HepG2 (cell line): Measurements from ENCODE around the gene CLEC10A. TPM values are rescaled to one million over a fixed set of nuclear protein-coding genes. Genes with fewer than 3 reads are reported as not detected.

ENCODE experiments used
- AGO1 ChIP-seq: fragments of 200-400 bp; formaldehyde crosslinking; IDR thresholded peaks from 2 replicates; pipeline ENCODE4 v1.6.1; 2017; ENCODE audit warnings: mild to moderate bottlenecking, low read depth, low read length, moderate library complexity; ENCODE audit not compliant: poor library complexity, severe bottlenecking
- AGO2 ChIP-seq: fragments of 200-400 bp; formaldehyde crosslinking; optimal IDR thresholded peaks from 2 replicates; pipeline ENCODE3; 2017; ENCODE audit warnings: mild to moderate bottlenecking, low read depth, low read length, moderate library complexity
- ATF1 ChIP-seq: IDR thresholded peaks from 2 replicates; pipeline ENCODE4 v1.6.1; 2016; ENCODE audit warnings: mild to moderate bottlenecking, control low read depth
- DPF2 ChIP-seq: sonication (generic); formaldehyde crosslinking; IDR thresholded peaks from 2 replicates; pipeline ENCODE4 v1.4.0; 2020; ENCODE audit warnings: mild to moderate bottlenecking, low read depth, missing genetic modification reagents, borderline replicate concordance
- ETV5 ChIP-seq: IDR thresholded peaks from 2 replicates; pipeline ENCODE4 v1.6.1; 2018; ENCODE audit warnings: missing biosample characterization, missing genetic modification reagents, inconsistent platforms, borderline replicate concordance
- FOXO1 ChIP-seq: sonication (generic); formaldehyde crosslinking; IDR thresholded peaks from 2 replicates; pipeline ENCODE4 v1.4.0; 2020; ENCODE audit warnings: missing genetic modification reagents
- HDAC1 ChIP-seq: sonication (generic); formaldehyde crosslinking; IDR thresholded peaks from 2 replicates; pipeline ENCODE4 v1.5.1; 2020; ENCODE audit warnings: mild to moderate bottlenecking, missing genetic modification reagents
- ISL2 ChIP-seq: sonication (generic); formaldehyde crosslinking; IDR thresholded peaks from 2 replicates; pipeline ENCODE4 v1.5.0; 2020; ENCODE audit warnings: missing genetic modification reagents
- NR1H2 ChIP-seq: sonication (generic); formaldehyde crosslinking; IDR thresholded peaks from 2 replicates; pipeline ENCODE4 v1.8.1; 2022; ENCODE audit warnings: low read depth, missing genetic modification reagents, borderline replicate concordance
- PITX1 ChIP-seq: sonication (generic); formaldehyde crosslinking; IDR thresholded peaks from 2 replicates; pipeline ENCODE4 v1.5.1; 2020; ENCODE audit warnings: mild to moderate bottlenecking, missing genetic modification reagents
- RAD51 ChIP-seq: fragments of 450-650 bp; IDR thresholded peaks from 2 replicates; pipeline ENCODE4 v1.6.1; 2016; ENCODE audit warnings: borderline replicate concordance
- SALL1 ChIP-seq: sonication (generic); formaldehyde crosslinking; IDR thresholded peaks from 2 replicates; pipeline ENCODE4 v1.8.0; 2022; ENCODE audit warnings: mild to moderate bottlenecking, missing genetic modification reagents
- SOX13 ChIP-seq, 3 experiments: fragments of 450-650 bp in 1 of 3; sonication (generic) in 1 of 3; formaldehyde crosslinking in 1 of 3; IDR thresholded peaks in 2 of 3; conservative IDR thresholded peaks in 1 of 3; 2 replicates each; pipeline versions ENCODE4 v1.5.0 to v1.6.1; 2016 to 2020; ENCODE audit warnings: antibody characterized with exemption in 1 of 3, mild to moderate bottlenecking in 1 of 3, missing compliant biosample characterization in 1 of 3, missing genetic modification reagents in 1 of 3, moderate library complexity in 1 of 3
- YEATS2 ChIP-seq: sonication (generic); formaldehyde crosslinking; IDR thresholded peaks from 2 replicates; pipeline ENCODE4 v1.4.0; 2020; ENCODE audit warnings: missing genetic modification reagents, borderline replicate concordance
- ZNF101 ChIP-seq: sonication (generic); formaldehyde crosslinking; IDR thresholded peaks from 2 replicates; pipeline ENCODE4 v1.4.0; 2020; ENCODE audit warnings: mild to moderate bottlenecking, low read depth, missing genetic modification reagents, borderline replicate concordance
- ZNF329 ChIP-seq: sonication (generic); formaldehyde crosslinking; IDR thresholded peaks from 2 replicates; pipeline ENCODE4 v1.9.0; 2021; ENCODE audit warnings: low read depth, mild to moderate bottlenecking, missing genetic modification reagents
- ZNF616 ChIP-seq: sonication (generic); formaldehyde crosslinking; IDR thresholded peaks from 2 replicates; pipeline ENCODE4 v1.5.0; 2020; ENCODE audit warnings: low read depth, mild to moderate bottlenecking, missing genetic modification reagents
- ZNF768 ChIP-seq: sonication (generic); formaldehyde crosslinking; IDR thresholded peaks from 2 replicates; pipeline ENCODE4 v1.4.0; 2020; ENCODE audit warnings: missing genetic modification reagents
- ZNF781 ChIP-seq: sonication (generic); formaldehyde crosslinking; IDR thresholded peaks from 2 replicates; pipeline ENCODE4 v1.5.1; 2020; ENCODE audit warnings: borderline replicate concordance, mild to moderate bottlenecking, missing genetic modification reagents; ENCODE audit errors: not compliant biosample characterization
- polyA plus RNA-seq, 8 experiments: library from polyadenylated mRNA; depleted of rRNA in 3 of 8; stranded (reverse) in 7 of 8; unstranded in 1 of 8; fragments of >200 nt; fragmentation: Illumina TruSeq in 4 of 8; extraction: Trizol in 4 of 8; gene quantifications; 2 replicates each; pipeline versions ENCODE4 v1.2.1 to v1.2.3, GENCODE V29; 2011 to 2016; ENCODE audit warnings: low read depth in 4 of 8, missing spikeins in 1 of 8, mixed read lengths in 1 of 8; ENCODE audit not compliant: insufficient read depth in 1 of 8
- total RNA-seq, 5 experiments: library from RNA; depleted of rRNA; stranded (reverse); fragments of >200 nt; fragmentation: Illumina TruSeq; extraction: Trizol; gene quantifications; 2 replicates each; pipeline ENCODE4 v1.2.3, GENCODE V29; 2016; ENCODE audit warnings: low read depth in 1 of 5
- TF ChIP-seq, protein P1 (sequence below): sonication (generic); IDR thresholded peaks from 2 replicates; pipeline ENCODE4 v1.6.1; 2016; ENCODE audit warnings: low read depth, borderline replicate concordance
- TF ChIP-seq, protein P2 (sequence below): sonication (generic); formaldehyde crosslinking; IDR thresholded peaks from 2 replicates; pipeline ENCODE4 v1.5.0; 2020; ENCODE audit warnings: mild to moderate bottlenecking, missing genetic modification reagents, borderline replicate concordance
- TF ChIP-seq, protein P3 (sequence below): sonication (generic); formaldehyde crosslinking; IDR thresholded peaks from 2 replicates; pipeline ENCODE4 v1.4.0; 2020; ENCODE audit warnings: mild to moderate bottlenecking, low read depth, missing genetic modification reagents

CLEC10A gene
- total and polyA plus RNA-seq, 2 of the 13 experiments (the other 11 are each of a cell fraction or from before 2014, with no cell fraction given) = 0.33 TPM; not detected in 1

DNA sequence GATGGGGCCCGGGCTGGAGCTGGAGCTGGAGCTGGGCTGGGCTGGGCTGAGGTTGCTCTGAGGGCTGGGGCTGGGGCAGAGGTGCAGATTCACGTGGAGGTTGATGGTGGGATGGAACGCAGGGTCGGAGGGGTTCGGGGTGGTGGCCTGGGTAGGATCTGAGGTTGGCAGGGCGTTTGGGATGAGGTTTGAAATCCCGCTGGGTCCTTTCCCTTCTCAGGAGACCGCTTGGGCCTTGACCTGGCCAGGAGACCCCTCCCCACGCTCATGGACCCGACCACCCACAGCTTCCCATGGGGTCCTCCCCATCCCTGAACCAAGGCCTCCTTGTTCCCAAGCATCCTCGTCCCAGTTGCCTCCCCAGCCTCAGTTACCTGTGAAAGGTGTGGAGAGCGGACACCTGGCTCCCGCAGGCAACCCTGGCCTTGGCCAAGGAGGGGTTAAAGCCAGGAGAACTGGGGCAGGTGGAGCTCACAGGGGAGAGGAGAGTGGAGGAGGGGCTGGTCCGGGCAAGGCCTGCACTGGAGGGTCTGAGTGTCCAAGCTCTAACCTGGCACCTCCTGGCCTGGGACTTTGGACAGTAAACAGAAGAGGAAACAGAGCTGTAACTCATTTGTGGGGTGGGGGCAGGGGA lies 34.3 kb upstream of the CLEC10A start, which contains the start of gene ASGR2 (continued):
- 0 out of 2 replicates have a peak, but pooled peaks have one; percentile 42 for TF ChIP-seq ISL2 (CRISPR knock-in tag)
- TF ChIP-seq SOX13 (IDR thresholded peaks at IDR 0.05) = peak; percentile 22; the same call in 1 of the 2 replicates
- TF ChIP-seq SOX13 (CRISPR knock-in tag; conservative IDR thresholded peaks at IDR 0.05 in 1 of 2, IDR thresholded peaks at IDR 0.05 in 1 of 2) = peak in 1 of 2 experiments; percentile 63; a peak in 2 of 4 replicates
- TF ChIP-seq AGO1 = peak; percentile 54
- peak; percentile 63; the same call in 1 of the 2 replicates for TF ChIP-seq YEATS2 (CRISPR knock-in tag)
- TF ChIP-seq AGO2 = peak; percentile 77
- no peak for TF ChIP-seq ATF1 (CRISPR knock-in tag)
- TF ChIP-seq RAD51 = no peak
- TF ChIP-seq FOXO1 (CRISPR knock-in tag) = peak; percentile 76
- no peak for TF ChIP-seq ETV5 (CRISPR knock-in tag)
- peak; percentile 83 for TF ChIP-seq SALL1
- no peak for TF ChIP-seq ZNF781 (CRISPR knock-in tag)
- peak; percentile 45 for TF ChIP-seq ZNF329 (CRISPR knock-in tag)
- peak; percentile 93 for TF ChIP-seq PITX1
- TF ChIP-seq, protein P1, sequence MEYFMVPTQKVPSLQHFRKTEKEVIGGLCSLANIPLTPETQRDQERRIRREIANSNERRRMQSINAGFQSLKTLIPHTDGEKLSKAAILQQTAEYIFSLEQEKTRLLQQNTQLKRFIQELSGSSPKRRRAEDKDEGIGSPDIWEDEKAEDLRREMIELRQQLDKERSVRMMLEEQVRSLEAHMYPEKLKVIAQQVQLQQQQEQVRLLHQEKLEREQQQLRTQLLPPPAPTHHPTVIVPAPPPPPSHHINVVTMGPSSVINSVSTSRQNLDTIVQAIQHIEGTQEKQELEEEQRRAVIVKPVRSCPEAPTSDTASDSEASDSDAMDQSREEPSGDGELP = peak; percentile 76; the same call in 1 of the 2 replicates
- TF ChIP-seq ZNF616 = 0 out of 2 replicates have a peak, but pooled peaks have one; percentile 40
- TF ChIP-seq HDAC1 (CRISPR knock-in tag) = peak; percentile 95
- TF ChIP-seq DPF2 = peak; percentile 57; the same call in 1 of the 2 replicates
- TF ChIP-seq, protein P2, sequence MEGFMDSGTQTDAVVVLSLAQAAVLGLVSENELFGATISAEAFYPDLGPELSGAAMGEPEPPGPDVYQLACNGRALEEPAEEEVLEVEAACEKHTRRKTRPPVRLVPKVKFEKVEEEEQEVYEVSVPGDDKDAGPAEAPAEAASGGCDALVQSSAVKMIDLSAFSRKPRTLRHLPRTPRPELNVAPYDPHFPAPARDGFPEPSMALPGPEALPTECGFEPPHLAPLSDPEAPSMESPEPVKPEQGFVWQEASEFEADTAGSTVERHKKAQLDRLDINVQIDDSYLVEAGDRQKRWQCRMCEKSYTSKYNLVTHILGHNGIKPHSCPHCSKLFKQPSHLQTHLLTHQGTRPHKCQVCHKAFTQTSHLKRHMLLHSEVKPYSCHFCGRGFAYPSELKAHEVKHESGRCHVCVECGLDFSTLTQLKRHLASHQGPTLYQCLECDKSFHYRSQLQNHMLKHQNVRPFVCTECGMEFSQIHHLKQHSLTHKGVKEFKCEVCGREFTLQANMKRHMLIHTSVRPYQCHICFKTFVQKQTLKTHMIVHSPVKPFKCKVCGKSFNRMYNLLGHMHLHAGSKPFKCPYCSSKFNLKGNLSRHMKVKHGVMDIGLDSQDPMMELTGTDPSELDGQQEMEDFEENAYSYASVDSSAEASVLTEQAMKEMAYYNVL (CRISPR knock-in tag) = peak; percentile 80; the same call in 1 of the 2 replicates
- TF ChIP-seq ZNF101 (CRISPR knock-in tag) = 0 out of 2 replicates have a peak, but pooled peaks have one; percentile 48
- TF ChIP-seq ZNF768 (CRISPR knock-in tag) = peak; percentile 41; the same call in 1 of the 2 replicates
- TF ChIP-seq, protein P3, sequence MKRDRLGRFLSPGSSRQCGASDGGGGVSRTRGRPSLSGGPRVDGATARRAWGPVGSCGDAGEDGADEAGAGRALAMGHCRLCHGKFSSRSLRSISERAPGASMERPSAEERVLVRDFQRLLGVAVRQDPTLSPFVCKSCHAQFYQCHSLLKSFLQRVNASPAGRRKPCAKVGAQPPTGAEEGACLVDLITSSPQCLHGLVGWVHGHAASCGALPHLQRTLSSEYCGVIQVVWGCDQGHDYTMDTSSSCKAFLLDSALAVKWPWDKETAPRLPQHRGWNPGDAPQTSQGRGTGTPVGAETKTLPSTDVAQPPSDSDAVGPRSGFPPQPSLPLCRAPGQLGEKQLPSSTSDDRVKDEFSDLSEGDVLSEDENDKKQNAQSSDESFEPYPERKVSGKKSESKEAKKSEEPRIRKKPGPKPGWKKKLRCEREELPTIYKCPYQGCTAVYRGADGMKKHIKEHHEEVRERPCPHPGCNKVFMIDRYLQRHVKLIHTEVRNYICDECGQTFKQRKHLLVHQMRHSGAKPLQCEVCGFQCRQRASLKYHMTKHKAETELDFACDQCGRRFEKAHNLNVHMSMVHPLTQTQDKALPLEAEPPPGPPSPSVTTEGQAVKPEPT (CRISPR knock-in tag) = peak; percentile 64; the same call in 1 of the 2 replicates
- TF ChIP-seq NR1H2 (CRISPR knock-in tag) = peak; percentile 91; the same call in 1 of the 2 replicates
